ENCODE results near the gene CXCL5. TPM values are rescaled to one million over a fixed set of nuclear protein-coding genes. Genes with fewer than 3 reads are reported as not detected.

The CXCL5 gene
- total and polyA plus RNA-seq, 2 donors: 0.24 to 1.9 TPM

DNA sequence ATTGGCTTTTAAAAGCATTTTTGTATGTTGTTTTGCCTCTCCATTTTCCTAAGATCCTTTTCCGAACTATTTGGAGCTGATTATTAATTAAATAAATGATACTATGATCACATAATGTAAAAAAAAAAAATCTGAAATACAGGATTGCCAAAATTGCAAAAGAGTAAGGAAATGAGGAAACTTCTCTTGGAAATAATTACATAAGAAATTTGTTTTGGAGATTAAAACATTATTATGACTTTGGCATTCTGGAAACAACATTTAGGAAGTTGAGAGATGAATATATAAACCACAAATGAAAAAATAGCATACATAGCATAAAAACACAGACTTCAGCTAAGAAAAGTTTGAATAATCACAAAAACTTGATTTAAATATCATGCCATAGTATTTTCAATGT, 50.2 kb downstream of the CXCL5 start:
- Histone ChIP-seq H3K27ac (ENCODE audit: low read depth in 1 of 2, low read length in 1 of 2) (no peak overlapping the region), H3K4me1 (ENCODE audit: control insufficient read depth in 2 of 2, insufficient read depth in 2 of 2, low read length in 2 of 2) (peaks cover 4 to 9% of the 10 kb centered on the region in 2 donors)
- WGBS: 94% methylated on average over 1 of the region's 1 CpG

DNA sequence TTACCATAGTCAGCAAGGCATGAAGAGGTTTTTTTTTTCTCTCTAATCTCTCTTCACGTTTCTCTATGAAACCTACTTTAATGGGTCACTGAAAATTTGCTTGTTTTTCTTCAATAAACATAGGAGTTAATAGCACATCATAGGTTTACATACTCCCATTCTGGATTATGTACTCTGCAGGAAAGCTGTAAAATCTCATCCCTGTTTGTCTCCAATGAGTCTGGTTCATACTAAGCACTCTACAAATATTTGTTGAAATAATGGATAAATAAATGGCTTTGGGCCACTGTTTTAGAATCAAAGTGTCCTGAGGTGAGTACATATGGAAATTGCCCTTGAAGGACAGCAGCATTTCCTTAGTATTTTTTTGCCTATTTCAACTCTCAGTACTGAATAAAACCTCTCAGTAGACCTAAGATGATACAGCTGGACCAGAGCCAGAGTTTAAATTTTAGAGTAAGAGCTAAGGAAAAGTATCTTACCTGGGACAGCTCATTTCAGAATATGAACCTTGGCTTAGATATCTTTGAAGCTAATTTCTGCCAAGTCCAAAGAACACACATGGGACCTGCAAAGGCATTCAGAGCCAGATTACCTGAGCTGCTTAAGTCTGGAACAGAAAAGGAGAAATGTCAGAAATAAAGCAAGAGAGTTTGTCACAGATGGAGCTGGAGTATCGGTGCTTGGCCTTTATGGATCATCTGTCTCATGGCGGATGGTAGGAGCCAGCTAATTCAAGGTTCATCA, 51.1 kb downstream of the CXCL5 start:
- WGBS: 87% methylated on average over 3 of the region's 3 CpGs
- peaks cover 16 to 41% of the 10 kb centered on the region in 2 donors for H3K27me3 ChIP-seq (ENCODE audit: control insufficient read depth in 2 of 2, insufficient read depth in 1 of 2, low read length in 1 of 2)

More for the DNA sequence above, 50.2 kb downstream of the CXCL5 start:
- H3K36me3 ChIP-seq (ENCODE audit: control insufficient read depth in 2 of 2, insufficient read depth in 2 of 2, low read length in 1 of 2): no peaks in the 10 kb centered on the region
- H3K27me3 ChIP-seq (ENCODE audit: control insufficient read depth in 2 of 2, insufficient read depth in 1 of 2, low read length in 1 of 2): peaks cover 11 to 34% of the 10 kb centered on the region in 2 donors
- no peaks in the 10 kb centered on the region for H3K9me3 ChIP-seq (ENCODE audit: control insufficient read depth in 2 of 2, insufficient read depth in 1 of 2, low read length in 1 of 2)
- H3K4me3 ChIP-seq (ENCODE audit: low read length in 2 of 2): no peak overlapping the region
- DNase-seq (ENCODE audit: low read depth in 6 of 9, low spot score in 9 of 9): no peak

DNA sequence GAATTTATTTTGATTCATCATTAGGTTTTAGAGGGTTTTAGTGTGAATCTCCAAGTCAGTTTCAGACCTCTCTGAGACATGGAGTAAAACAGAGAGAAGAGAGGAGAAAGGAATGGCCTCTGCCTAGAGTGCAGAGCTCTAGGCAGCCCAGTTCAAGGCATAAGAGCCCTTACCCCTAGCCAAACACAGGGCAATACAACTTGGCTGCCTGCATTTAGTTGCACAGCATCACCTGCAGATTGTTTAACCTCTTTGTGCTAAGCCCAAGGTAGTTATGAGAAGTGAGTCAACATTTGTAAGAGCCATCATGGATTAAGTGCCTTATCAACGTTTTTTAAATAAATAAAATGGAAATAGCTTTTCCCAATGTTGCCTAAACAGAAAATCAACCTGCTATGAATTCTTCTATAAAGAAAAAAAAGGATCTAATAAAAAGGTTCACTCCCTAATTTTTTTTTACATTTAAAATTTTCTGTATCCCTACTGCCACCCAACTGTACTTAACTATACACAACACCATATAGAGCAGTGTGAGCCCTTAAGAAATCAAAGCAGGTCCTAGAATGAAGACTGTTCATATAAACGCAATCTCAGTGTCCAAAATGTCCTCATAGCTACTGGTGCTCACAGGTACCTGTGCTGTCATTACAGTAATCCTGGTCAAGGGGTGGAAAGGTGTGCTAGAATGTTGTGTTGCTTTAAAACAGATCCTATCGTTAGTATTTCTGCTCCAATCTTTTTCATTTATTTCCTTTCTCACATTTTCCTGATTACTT, 52.6 kb downstream of the CXCL5 start:
- peaks cover 16 to 41% of the 10 kb centered on the region in 2 donors for H3K27me3 ChIP-seq (ENCODE audit: control insufficient read depth in 2 of 2, insufficient read depth in 1 of 2, low read length in 1 of 2)
- peaks cover 4 to 9% of the 10 kb centered on the region in 2 donors for H3K4me1 ChIP-seq (ENCODE audit: control insufficient read depth in 2 of 2, insufficient read depth in 2 of 2, low read length in 2 of 2)
- whole genome bisulfite sequencing: 98% methylated on average over 3 of the region's 3 CpGs
- H3K36me3 ChIP-seq (ENCODE audit: control insufficient read depth in 2 of 2, insufficient read depth in 2 of 2, low read length in 1 of 2): no peaks in the 10 kb centered on the region
- H3K9me3 ChIP-seq (ENCODE audit: control insufficient read depth in 2 of 2, insufficient read depth in 1 of 2, low read length in 1 of 2): no peaks in the 10 kb centered on the region
- no peak overlapping the region for H3K27ac ChIP-seq (ENCODE audit: low read depth in 1 of 2, low read length in 1 of 2)
- H3K4me3 ChIP-seq (ENCODE audit: low read length in 2 of 2): no peak overlapping the region
- DNase-seq (ENCODE audit: low read depth in 6 of 9, low spot score in 9 of 9): no peak

More for the DNA sequence above, 51.1 kb downstream of the CXCL5 start:
- Histone ChIP-seq H3K27ac (ENCODE audit: low read depth in 1 of 2, low read length in 1 of 2) (no peak overlapping the region), H3K9me3 (ENCODE audit: control insufficient read depth in 2 of 2, insufficient read depth in 1 of 2, low read length in 1 of 2) (no peaks in the 10 kb centered on the region), H3K4me3 (ENCODE audit: low read length in 2 of 2) (no peak overlapping the region), H3K4me1 (ENCODE audit: control insufficient read depth in 2 of 2, insufficient read depth in 2 of 2, low read length in 2 of 2) (peaks cover 4 to 9% of the 10 kb centered on the region in 2 donors), H3K36me3 (ENCODE audit: control insufficient read depth in 2 of 2, insufficient read depth in 2 of 2, low read length in 1 of 2) (no peaks in the 10 kb centered on the region)
- DNase-seq (ENCODE audit: low read depth in 6 of 9, low spot score in 9 of 9): no peak

Other genes with a start within 250 kb of the CXCL5 start
- gene CXCL6, start 162.0 kb downstream of the CXCL5 start, total RNA-seq: 0.85 TPM
- 10.3 TPM for gene CXCL6, start 162.0 kb downstream of the CXCL5 start, polyA plus RNA-seq
- 0.14 TPM for gene PF4V1, start 145.4 kb downstream of the CXCL5 start, total RNA-seq
- 0.57 TPM for gene PF4V1, start 145.4 kb downstream of the CXCL5 start, polyA plus RNA-seq
- 0.57 TPM for gene CXCL1, start 129.3 kb downstream of the CXCL5 start, total RNA-seq
- 37.7 TPM for gene CXCL1, start 129.3 kb downstream of the CXCL5 start, polyA plus RNA-seq
- 0.71 TPM for gene PF4, start 16.6 kb downstream of the CXCL5 start, total RNA-seq
- gene PF4, start 16.6 kb downstream of the CXCL5 start, polyA plus RNA-seq: 0.14 TPM
- gene PPBP, start 10.5 kb downstream of the CXCL5 start, total RNA-seq: 3.2 TPM
- 3.7 TPM for gene PPBP, start 10.5 kb downstream of the CXCL5 start, polyA plus RNA-seq
- gene CXCL3, start 40.0 kb upstream of the CXCL5 start, total RNA-seq: 3.2 TPM
- 3.3 TPM for gene CXCL3, start 40.0 kb upstream of the CXCL5 start, polyA plus RNA-seq
- 0.94 TPM for gene CXCL2, start 100.5 kb upstream of the CXCL5 start, total RNA-seq
- gene CXCL2, start 100.5 kb upstream of the CXCL5 start, polyA plus RNA-seq: 9.4 TPM
- 33.8 TPM for gene MTHFD2L, start 159.4 kb upstream of the CXCL5 start, total RNA-seq
- gene MTHFD2L, start 159.4 kb upstream of the CXCL5 start, polyA plus RNA-seq: 16.9 TPM

Data from thymus (tissue), 11 donors.